HL-60 (cell line): ENCODE results near the gene NME1.

Source experiments
- CTCF ChIP-seq: IDR thresholded peaks from one replicate; pipeline ENCODE4 v1.5.1; 2011; ENCODE audit warnings: low read length, control low read depth, inconsistent platforms; ENCODE audit not compliant: insufficient read depth
- GABPA ChIP-seq: IDR thresholded peaks from 2 replicates; pipeline ENCODE4 v1.6.1; 2012; ENCODE audit warnings: low read depth
- POLR2AphosphoS5 ChIP-seq: IDR thresholded peaks from 2 replicates; pipeline ENCODE4 v1.6.1; 2012; ENCODE audit warnings: low read depth
- SPI1 ChIP-seq: IDR thresholded peaks from 2 replicates; pipeline ENCODE4 v1.6.1; 2012; ENCODE audit warnings: low read depth, mild to moderate bottlenecking, borderline replicate concordance

GRCh38 chr17:51164911-51165679 lies 11.7 kb downstream of the NME1 start:
- no peak for TF ChIP-seq CTCF
- no peak; the same call in 1 of the 2 replicates for TF ChIP-seq POLR2AphosphoS5
- no peak for TF ChIP-seq SPI1
- TF ChIP-seq GABPA: no peak
